Lung (tissue), 12 donors: ENCODE data around the gene CMSS1. TPM values are rescaled to one million over a fixed set of nuclear protein-coding genes. Genes with fewer than 3 reads are reported as not detected.
A peak's percentile ranks its signal among the peaks of the same experiment; 100 is the strongest.

Source experiments
- ATAC-seq: fragments of 200-7000 bp; cut with Tn5 transposase; one replicate; pipeline ENCODE4 v1.9.1; 2020; ENCODE audit warnings: moderate number of reproducible peaks; ENCODE audit not compliant: insufficient read depth, low FRiP score
- DNase-seq, 3 donors: peaks; one replicate each; pipeline ENCODE4 v3.0.0-alpha.2; 2013 to 2017
- H3K27ac ChIP-seq, 2 donors: one replicate each; pipeline ENCODE4 v1.5.1; 2013; ENCODE audit warnings: mild to moderate bottlenecking in 2 of 2, moderate library complexity in 2 of 2, control low read depth in 1 of 2, inconsistent platforms in 1 of 2, low read depth in 1 of 2, low read length in 1 of 2
- H3K27me3 ChIP-seq, 3 donors: one replicate each; pipeline ENCODE4 v1.5.1; 2013; ENCODE audit warnings: low read length in 2 of 3; ENCODE audit not compliant: control insufficient read depth in 3 of 3, insufficient read depth in 3 of 3
- H3K36me3 ChIP-seq, 4 donors: one replicate each; pipeline ENCODE4 v1.5.1; 2013; ENCODE audit warnings: low read length in 4 of 4, mild to moderate bottlenecking in 1 of 4, moderate library complexity in 1 of 4; ENCODE audit not compliant: control insufficient read depth in 4 of 4, insufficient read depth in 4 of 4
- H3K4me1 ChIP-seq, 5 donors: one replicate each; pipeline ENCODE4 v1.5.1; 2013; ENCODE audit warnings: low read length in 5 of 5, mild to moderate bottlenecking in 2 of 5, moderate library complexity in 1 of 5; ENCODE audit not compliant: control insufficient read depth in 5 of 5, insufficient read depth in 5 of 5
- H3K4me3 ChIP-seq: one replicate; pipeline ENCODE4 v1.5.1; 2013; ENCODE audit warnings: mild to moderate bottlenecking, control low read depth, moderate library complexity
- H3K9ac ChIP-seq, 2 donors: one replicate each; pipeline ENCODE4 v1.5.1; 2013; ENCODE audit warnings: low read length in 2 of 2, control low read depth in 1 of 2; ENCODE audit not compliant: insufficient read depth in 1 of 2
- H3K9me3 ChIP-seq, 4 donors: one replicate each; pipeline ENCODE4 v1.5.1; 2013; ENCODE audit warnings: low read length in 3 of 4, mild to moderate bottlenecking in 1 of 4, moderate library complexity in 1 of 4; ENCODE audit not compliant: control insufficient read depth in 4 of 4, insufficient read depth in 3 of 4
- WGBS, 2 donors: extraction: QIAGEN DNeasy Blood & Tissue Kit; methylation state at CpG; one replicate each; pipeline ENCODE4 v1.1.7; 2013; 5-methylcytosine and 5-hydroxymethylcytosine counted together
- polyA plus RNA-seq, 2 donors: library from polyadenylated mRNA; stranded (reverse); fragments of 200-250 nt; gene quantifications; one replicate each; pipeline ENCODE4 v1.2.1, GENCODE V29; 2013
- total RNA-seq, 2 donors: library from RNA; depleted of rRNA in 1 of 2; stranded (reverse); fragments of >200 nt in 1 of 2; gene quantifications; one replicate each; pipeline ENCODE4 v1.2.1, GENCODE V29; 2014 to 2021
- TF ChIP-seq, protein P1 (sequence below): IDR thresholded peaks from 2 replicates; pipeline ENCODE4 v1.5.1; 2012; ENCODE audit warnings: mild to moderate bottlenecking; ENCODE audit errors: control extremely low read depth, extremely low read depth
- donor health status: control.
- donor health status: control.
- donor health status: Bipolar disorder and iron deficiency.
- donor health status: healthy.
- donor health status: DM: yes; HTN: yes; CAD: no.

Gene CMSS1
- total and polyA plus RNA-seq, 4 donors: 12.3 to 28.9 (median 22.6) TPM

DNA sequence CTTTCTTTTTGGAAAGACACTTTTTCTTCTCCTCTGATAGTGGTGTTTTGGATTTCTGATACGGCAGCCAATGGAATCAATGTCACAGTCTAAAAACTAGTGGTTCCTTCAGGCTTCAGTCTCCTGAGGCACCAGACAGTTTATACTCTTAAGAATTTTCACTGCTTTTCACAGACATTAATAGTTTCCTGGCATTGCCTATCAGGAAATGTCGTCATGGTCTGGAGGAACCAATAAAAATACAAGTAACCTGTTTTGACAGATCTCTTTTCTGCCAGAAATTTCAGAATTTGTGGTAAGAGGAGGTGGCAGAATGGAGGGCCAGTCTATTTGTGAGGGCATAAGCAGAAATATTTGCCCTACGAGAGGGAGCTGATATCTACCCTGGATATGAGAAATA, 251.8 kb downstream of the CMSS1 start:
- WGBS, 2 donors: 41 to 67% methylated on average over 3 of the region's 3 CpGs
- TF ChIP-seq, protein P1, sequence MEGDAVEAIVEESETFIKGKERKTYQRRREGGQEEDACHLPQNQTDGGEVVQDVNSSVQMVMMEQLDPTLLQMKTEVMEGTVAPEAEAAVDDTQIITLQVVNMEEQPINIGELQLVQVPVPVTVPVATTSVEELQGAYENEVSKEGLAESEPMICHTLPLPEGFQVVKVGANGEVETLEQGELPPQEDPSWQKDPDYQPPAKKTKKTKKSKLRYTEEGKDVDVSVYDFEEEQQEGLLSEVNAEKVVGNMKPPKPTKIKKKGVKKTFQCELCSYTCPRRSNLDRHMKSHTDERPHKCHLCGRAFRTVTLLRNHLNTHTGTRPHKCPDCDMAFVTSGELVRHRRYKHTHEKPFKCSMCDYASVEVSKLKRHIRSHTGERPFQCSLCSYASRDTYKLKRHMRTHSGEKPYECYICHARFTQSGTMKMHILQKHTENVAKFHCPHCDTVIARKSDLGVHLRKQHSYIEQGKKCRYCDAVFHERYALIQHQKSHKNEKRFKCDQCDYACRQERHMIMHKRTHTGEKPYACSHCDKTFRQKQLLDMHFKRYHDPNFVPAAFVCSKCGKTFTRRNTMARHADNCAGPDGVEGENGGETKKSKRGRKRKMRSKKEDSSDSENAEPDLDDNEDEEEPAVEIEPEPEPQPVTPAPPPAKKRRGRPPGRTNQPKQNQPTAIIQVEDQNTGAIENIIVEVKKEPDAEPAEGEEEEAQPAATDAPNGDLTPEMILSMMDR: no peak
- no peak for ATAC-seq
- H3K36me3 ChIP-seq: no peaks in the 10 kb centered on the region
- peaks cover 0 to 14% (median 7%) of the 10 kb centered on the region in 5 donors for H3K4me1 ChIP-seq
- H3K9ac ChIP-seq: no peak overlapping the region
- no peak overlapping the region for H3K27ac ChIP-seq
- H3K9me3 ChIP-seq: no peaks in the 10 kb centered on the region
- no peak for DNase-seq
- no peaks in the 10 kb centered on the region for H3K27me3 ChIP-seq
- H3K4me3 ChIP-seq: no peak overlapping the region

DNA sequence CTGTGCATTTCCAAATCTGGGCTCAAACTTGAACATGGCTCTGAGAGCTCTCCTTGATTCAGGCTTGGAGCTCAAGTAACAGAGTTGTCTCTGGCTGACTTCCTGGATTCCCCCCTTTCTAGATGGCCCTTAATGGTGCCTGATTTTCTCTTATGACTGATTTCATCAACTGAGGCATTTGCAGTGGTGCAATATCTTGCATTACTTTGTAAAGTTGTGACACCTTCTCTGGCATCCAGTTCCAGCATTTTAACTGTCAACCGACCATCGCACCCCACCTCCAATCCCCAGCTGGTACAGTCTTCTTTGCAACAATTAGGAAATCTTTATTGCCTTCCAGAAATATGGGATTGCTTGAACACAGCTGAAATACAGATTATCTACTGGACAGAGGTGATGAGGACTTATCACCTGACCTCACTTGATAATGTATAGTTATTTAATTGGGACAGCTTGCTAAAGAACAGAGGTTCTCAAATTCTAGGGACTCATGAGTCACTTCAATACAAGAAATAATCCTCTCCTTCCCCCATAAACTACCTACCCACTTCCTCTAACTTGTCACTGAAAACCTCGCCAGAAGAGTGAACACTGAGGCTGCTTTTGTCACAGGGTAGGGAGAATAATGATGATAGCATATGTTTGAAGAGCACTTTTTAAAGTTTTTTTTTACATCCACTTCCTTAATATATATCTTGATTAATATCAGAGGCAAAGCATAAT, 254.8 kb downstream of the CMSS1 start:
- Histone ChIP-seq H3K27me3 (no peaks in the 10 kb centered on the region), H3K36me3 (no peaks in the 10 kb centered on the region), H3K9me3 (no peaks in the 10 kb centered on the region), H3K4me3 (no peak overlapping the region), H3K9ac (no peak overlapping the region), H3K4me1 (peaks cover 2 to 23% (median 18%) of the 10 kb centered on the region in 5 donors), H3K27ac (no peak overlapping the region)
- DNase-seq: no peak
- TF ChIP-seq, protein P1: no peak
- WGBS, 2 donors: 46 to 72% methylated on average over 3 of the region's 3 CpGs
- ATAC-seq: peak; percentile 28

DNA sequence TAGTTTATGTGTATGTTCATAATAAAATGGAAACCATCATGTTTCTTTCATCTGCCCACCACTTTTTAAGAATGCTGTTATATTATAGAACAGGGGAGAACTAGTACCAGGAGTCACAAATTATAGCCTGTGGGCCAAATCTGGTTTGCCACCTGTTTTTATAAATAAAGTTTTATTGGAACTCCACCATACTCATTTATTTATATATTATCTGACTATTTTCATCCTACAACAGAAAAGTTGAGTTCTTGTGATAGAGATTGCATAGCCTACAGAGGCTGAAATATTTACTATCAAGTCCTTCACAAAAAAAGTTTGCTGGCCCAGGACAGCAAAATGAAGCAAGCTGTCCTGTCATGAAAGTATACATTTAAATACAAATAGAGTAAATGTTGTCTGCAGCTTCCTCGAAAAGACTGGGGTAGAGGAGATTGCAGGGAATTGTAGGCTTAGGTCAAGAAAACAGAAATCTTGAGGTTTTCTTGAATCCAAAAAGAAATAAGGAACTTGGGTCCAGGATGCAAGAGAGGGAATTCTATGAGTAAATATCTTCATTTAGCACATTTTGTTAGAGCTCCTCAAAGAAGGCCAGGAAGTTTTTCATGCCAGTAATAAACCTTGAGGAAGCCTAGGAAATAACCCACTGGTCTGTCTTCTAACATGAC, 255.5 kb downstream of the CMSS1 start:
- Histone ChIP-seq H3K4me3 (no peak overlapping the region), H3K4me1 (peaks cover 2 to 23% (median 18%) of the 10 kb centered on the region in 5 donors), H3K9ac (no peak overlapping the region), H3K27ac (peak overlapping the region in 1 of 2 donors; percentile 61), H3K27me3 (no peaks in the 10 kb centered on the region), H3K9me3 (no peaks in the 10 kb centered on the region), H3K36me3 (no peaks in the 10 kb centered on the region)
- TF ChIP-seq, protein P1: no peak
- ATAC-seq (no peak), DNase-seq (no peak)
- WGBS, 2 donors: 28 to 66% methylated on average over 1 of the region's 1 CpG
